ENCODE data around the gene PDE4D.
"Not testable (repeated sequence)": the region's sequence is repeated elsewhere in the genome, so short reads cannot be mapped to it uniquely, and the experiment has no call there.

The PDE4D gene

DNA sequence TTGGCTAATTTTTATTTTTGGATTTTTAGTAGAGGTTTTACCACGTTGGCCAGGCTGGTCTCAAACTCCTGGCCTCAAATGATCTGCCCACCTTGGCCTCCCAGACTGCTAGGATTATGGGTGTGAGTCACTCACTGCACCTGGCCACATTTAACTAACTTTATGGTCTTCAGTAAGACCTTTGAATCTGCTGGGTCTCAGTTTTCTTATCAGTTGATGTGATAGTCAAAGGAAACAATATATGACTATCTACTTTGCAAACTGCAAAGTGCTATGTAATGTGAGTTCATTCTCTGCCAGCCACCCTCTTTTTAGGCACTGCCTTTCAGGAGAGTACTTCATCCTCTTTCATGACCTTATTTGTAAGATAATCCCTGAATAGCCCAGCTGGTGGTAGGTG, 474.7 kb downstream of the PDE4D start:
- no peak for DNase-seq (ENCODE audit: low read depth)

DNA sequence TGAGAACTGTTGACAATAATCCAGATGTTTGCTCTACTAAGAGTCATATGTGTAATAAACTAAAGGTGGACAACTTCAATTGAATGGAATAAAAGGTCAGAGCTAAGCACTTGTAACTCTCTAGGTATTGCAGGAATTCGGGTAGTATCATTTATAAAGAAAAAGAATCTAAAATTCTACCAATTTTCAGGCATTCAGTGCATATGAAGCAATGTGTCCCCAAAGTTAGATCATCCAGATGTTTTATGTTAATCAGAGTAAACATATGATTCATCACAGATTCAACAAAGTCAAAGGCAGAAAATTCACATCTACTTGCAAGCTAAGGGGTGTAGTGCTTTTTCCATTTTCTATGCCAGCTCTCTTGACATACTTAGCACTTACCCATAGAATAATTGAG, 477.1 kb downstream of the PDE4D start:
- DNase-seq (ENCODE audit: low read depth): no peak

DNA sequence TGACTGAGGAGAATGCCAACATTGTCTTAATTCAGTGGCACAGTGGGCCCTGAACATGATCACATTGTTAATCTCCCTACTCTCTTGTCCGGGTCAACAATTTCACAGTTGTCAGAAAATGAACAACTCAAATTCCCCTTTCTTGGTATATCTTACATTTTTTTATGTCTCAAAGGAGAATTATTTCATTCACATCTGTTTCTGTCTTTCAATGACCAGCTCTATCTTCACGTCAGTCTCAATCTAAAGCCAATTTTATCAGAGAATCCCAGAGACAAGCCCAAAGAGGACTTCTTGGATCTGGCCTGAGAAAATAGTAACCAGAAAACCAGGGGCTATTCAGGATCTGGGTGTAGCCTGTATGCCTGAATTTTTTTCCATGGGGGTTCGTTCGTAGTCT, 477.5 kb downstream of the PDE4D start:
- DNase-seq (ENCODE audit: low read depth): no peak

DNA sequence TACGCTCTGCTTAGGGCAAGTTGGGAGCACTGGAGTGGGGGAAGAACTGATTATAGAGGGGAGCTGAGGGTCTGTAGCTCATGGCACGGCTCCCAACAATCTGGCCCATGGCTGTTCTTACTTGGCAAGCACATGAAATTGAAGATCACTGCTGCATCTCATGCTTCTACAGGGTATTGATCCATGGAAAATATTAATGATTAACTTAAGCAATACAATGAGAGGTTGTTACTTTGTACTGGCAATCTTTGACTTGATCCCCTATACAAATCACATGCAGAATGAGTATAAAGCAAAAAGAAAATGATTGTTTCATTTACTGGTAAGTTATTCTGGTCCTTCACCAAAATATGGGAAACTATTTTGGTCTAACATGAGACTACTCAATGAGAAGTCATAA, 481.1 kb downstream of the PDE4D start:
- DNase-seq (ENCODE audit: low read depth): no peak

DNA sequence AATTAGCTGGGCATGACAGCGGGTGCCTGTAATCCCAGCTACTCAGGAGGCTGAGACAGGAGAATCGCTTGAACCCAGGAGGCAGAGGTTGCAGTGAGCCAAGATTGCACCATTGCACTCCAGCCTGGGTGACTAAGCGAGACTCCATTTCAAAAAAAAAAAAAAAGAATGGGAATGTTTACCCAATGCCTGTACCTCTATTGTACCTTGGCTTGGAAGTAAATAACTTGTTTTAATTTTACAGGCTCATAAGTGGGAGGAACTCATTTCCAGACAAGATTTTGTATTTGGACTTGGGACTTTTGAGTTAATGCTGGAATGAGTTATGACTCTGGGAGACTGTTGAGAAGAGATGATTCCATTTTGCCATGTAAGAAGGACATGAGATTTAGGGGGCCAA, 484.5 kb downstream of the PDE4D start:
- DNase-seq (ENCODE audit: low read depth): not testable (repeated sequence)

DNA sequence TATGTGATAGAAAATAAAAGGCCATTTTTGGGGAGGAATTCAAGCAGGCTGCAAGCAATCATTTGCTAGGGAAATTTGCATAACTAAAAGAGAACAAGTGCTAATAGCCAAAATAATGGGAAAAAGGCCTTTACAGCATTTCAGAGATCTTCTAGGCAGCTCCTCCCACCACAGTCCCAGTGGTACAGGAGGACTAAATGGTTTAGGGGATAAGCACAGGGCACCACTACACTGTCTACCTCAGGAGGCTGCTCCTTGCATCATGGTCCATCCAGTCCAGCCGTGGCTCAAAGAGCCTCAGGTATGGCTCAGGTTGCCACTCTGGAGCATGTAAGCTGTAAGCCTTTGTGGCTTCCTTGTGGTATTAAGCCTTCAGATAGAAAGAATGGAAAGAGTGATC, 485.6 kb downstream of the PDE4D start:
- no peak for DNase-seq (ENCODE audit: low read depth)

DNA sequence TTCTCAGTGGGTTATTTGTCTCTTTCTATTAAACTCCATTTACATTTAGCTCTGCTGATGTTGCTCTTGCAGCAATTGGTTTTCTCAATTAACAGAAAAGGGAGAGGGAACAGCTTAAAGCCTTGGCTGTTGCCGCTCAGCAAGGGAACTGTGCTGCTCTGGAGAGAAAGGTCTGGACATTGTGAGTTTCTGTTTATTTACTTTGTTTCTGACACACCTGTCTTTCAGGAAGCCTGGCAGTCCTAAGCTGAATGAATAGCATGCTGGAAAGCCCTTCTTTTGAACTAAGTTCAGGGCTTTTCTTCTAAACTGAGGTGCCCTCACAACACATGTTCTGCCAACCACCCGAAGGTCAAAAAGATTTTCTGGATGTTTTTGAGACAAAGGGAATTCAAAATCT, 491.9 kb downstream of the PDE4D start:
- DNase-seq (ENCODE audit: low read depth): no peak

DNA sequence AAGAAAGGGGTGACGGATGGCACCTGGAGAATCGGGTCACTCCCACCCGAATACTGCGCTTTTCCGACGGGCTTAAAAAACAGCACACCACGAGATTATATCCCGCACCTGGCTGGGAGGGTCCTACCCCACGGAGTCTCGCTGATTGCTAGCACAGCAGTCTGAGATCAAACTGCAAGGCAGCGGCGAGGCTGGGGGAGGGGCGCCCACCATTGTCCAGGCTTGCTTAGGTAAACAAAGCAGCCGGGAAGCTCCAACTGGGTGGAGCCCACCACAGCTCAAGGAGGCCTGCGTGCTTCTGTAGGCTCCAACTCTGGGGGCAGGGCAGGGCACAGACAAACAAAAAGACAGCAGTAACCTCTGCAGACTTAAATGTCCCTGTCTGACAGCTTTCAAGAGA, 498.6 kb downstream of the PDE4D start:
- DNase-seq (ENCODE audit: low read depth): not testable (repeated sequence)

DNA sequence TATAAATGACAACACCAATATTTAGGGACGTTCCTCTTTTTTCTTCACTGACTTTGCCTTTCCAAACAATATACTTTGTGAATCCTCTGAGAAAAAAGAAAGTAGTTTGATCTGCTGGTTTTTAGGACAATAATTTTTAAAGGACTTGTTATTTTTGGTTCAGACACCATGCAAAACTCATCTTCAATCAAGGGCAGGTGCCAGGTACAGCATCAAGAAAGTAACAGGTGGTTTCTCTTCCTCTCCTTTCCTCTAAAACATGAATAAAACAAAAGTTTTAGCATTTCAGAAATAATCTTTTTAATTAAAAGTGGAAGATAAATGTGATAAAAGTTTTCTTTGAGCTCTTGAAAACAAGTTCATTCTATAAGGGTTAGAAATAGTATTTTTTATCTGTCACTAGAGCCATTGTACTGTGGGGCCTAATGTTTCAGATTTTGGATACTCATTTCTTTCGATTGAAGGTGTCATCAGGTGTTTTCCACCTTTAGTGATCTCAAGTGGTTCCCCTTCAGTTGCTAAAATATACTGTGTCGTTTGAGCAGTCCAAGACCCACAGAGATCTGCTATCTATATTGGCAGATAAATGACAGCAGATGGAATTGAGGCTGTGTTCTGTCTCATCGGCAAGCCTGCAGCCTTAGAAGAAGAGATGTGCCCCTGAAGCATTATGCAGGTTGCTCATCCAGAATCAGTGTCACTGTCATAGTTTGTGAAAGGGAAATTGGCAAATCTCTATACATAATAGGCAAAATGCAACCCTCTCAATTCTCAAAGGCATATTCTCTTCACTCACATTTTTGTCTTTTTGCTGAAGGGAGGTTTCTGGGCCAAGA, 499.7 kb downstream of the PDE4D start:
- DNase-seq (ENCODE audit: low read depth): no peak

DNA sequence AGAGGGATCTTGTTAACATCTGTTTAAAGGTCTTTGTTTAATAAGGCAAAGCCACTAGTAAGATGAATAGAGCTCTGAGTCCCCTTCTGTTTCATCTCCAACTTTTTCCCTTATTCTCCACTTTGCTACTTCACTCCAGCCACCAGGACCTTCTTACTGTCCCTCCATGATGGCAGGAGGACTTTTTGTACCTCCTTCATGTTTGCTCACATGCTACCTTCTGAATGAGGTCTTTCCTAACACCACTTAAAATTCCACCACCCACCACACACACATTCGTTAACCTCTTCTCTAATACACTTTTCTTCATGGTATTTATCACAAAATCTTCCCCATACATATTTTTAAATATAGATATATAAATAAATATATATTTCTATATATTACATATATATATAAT, 501.9 kb downstream of the PDE4D start:
- DNase-seq (ENCODE audit: low read depth): no peak

DNA sequence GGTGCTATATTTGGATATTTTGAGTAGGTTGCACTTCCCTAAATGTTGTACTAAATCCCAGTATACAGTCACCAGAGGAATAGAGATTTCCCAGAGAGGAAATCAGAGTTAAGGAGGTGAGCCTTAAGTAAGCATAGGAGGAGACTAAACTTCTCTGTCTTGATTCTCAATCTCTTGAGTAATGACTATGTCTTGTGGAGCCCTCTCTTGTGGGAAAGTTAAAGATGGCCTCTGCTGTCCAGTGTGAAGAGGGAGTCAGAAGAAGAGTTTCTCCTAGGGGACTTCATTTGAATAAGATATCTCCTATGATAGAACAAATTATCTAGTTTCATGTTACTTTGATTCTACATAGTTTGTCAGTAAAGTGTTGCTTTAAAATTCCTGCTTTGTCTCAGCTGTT, 502.5 kb downstream of the PDE4D start:
- no peak for DNase-seq (ENCODE audit: low read depth)

DNA sequence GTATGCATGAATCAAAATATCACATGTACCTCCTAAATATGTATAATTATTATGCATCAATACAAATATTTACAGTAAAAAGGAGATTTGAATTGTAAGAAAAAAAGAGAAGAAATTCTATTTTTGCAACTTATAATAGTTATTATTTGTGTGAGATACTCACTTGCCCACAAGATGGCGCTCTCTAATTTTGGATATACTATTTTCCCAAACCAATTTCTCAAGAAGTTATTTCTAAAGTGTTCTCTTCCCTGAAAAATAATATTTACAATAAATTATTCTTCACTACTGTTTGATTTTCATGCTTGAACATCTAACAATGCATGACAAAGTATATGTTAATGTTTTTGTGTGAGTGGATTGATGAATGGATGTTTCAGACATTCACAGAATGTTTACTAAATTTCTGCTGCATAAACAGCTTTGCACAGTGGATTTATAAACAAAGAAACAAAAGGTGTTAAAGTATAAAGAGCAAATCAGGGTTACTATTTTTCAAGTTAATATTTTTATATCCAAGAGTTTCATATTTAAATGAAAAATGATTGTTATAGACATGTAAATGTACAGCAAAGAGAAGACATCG, 503.4 kb downstream of the PDE4D start:
- DNase-seq (ENCODE audit: low read depth): no peak

DNA sequence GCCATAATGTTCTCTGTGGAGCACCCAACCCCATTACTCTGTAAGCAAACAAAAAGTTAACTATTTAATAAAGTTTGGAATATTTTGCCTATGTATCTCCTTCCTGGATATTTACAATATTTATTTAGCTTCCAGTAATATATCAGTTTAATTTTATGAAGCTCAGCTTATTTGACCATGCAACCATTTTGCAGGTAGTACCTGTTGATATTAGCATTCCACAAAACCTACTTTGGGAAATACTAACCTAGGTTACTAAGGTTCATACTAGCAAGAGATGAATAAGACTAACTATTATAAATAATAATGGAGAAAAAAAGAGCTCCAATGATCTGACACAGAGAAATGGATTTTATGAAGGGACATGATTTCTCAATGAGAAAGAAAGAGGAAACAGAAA, 506.4 kb downstream of the PDE4D start:
- no peak for DNase-seq (ENCODE audit: low read depth)

DNA sequence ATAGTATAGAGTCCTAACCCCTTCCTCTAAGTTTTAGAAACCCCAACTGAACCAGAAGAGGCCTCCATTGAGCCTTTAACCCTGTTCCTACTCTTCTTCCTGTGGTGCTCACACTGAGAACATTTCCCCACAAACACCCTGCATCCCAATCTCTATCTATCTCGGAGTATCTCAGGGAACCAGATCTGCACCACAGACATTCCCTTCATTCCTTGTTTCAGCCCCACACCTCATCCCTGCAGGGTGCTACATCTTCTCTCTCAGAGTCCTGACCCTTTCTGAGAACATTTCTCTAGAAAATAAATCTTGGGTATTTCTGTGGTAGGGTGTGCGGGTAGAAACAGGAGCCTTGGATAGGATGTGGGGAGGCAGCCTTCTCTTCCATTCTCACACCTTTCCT, 507.8 kb downstream of the PDE4D start:
- no peak for DNase-seq (ENCODE audit: low read depth)

DNA sequence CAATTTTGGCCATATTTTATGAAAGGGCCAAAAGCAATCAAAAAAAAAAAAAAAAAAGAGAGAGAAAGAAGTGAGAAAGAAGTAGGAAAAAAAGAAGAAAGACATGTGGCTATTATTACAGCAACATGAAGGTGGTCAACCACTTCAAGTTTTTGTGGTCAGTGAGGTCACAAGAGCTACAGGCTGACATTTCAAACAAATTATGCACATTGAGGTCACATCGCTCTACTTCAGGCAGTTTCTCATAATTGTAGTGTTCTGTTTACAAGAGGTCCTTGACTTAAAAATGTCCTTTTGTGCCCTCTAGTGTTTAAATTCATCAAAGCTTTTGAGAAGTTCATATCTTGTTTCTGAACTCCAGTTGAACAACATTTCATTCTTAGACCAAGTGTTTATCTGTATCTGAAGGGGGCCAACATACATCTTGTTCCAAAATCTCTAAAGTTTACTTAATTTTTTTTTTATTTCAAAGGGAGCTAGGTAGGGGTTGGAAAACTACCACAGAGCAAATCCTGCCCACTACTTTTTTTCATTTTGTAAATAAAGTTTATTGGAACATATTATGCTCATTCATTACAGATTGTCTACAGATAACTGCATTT, 513.1 kb downstream of the PDE4D start:
- no peak for DNase-seq (ENCODE audit: low read depth)

DNA sequence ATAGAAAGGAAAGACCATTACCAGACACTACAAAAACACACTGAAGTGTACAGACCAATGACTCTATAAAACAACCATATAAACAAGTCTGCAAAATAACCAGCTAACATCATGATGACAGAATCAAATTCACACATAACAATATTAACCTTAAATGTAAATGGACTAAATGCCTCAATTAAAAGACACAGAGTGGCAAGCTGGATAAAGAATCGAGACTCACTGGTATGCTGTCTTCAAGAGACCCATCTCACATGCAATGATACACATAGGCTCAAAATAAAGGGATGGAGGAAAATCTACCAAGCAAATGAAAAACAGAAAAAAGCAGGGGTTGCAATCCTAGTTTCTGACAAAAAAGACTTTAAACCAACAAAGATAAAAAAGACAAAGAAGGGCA, 519.5 kb downstream of the PDE4D start:
- DNase-seq (ENCODE audit: low read depth): not testable (repeated sequence)

DNA sequence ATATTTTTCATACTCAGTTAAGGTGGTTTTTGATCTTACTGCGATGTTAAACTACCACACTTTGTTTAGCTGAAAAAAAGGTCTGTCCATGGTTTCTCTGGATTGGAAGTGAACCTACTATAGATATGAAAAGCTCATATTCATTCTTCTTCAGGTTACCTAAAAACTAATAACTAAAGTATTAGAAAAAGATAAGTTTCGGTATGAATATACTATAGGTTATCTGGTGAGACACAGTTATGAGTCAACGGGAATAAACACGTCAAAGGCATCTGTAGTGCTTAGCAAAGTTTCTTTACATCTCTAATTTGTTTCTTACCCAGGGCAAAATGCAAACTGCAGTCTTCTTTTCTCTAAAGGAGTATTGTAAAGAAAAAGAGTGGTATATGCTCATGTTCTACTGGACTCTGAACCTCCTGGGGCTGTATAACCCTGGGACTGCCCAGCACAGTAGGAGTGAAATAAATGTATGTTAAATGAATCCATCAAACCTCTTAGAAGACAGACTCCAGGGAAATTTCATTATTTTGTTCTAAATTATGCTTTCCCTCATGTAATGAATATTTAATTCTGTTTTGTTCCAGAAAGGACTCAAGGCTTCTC, 521.9 kb downstream of the PDE4D start:
- DNase-seq (ENCODE audit: low read depth): no peak

DNA sequence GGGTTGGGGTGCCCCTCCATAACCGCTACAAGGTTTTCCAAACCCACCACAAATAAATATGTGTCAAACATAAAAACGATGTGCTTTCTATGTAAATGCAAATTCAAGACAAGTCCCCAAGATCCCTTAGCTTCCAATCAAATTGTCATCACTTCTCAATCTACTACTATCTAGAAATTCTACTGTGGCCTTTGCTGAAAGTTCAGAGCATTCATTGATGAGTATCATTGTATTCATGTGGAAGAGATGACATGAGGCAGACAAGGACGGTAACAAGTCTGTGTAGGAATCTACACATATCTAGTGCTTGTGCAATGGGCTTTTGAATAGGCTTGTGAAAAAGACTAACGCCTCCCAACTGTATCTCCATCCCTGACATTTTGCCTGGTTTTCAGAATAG, 524.6 kb downstream of the PDE4D start:
- DNase-seq (ENCODE audit: low read depth): no peak

DNA sequence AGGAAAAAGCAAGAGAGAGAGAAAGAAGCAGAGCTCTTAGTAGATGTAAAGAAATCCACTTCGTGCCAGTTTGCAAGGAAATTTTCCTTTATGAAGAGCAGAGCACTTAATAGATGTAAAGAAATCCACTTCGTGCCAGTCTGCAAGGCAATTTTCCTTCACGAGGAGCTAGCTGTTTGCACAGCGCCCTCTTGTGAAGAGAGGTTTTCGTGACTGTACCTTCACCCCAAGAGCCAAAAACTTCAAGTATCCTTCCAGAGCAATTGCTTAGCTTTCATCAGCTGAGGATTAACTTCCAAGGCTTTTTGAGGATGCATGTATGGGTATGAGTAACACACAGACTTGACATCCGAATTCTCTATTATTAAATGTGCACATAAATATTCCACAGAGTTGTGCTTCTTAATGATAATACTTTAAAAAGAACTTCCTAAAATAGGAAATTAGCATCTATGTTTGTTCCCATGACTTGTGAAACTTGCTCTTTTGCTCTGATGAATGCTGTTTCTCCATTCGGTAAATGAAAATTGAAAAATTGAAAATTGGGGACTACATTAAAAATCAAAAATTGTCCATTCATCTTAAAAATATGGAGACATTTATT, 525.6 kb downstream of the PDE4D start:
- DNase-seq (ENCODE audit: low read depth): no peak

DNA sequence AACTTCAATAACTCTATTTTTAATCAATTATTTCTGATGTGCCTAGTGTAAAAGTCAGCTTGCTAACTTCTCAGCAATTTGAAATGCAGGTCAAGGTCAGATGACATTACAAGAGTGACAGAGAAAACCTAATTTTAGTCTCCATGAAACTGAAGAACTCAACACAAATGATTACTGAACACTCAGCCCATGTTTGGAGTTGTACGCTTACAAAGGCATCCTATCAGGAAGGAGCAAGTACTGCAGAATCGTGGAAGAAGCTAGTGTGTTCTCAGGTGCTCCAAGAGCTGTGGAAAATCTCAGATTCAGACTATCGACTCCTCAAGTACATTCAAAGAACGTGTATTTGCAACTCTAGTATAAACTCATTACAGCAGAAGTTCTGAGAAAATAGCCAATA, 526.7 kb downstream of the PDE4D start:
- no peak for DNase-seq (ENCODE audit: low read depth)

DNA sequence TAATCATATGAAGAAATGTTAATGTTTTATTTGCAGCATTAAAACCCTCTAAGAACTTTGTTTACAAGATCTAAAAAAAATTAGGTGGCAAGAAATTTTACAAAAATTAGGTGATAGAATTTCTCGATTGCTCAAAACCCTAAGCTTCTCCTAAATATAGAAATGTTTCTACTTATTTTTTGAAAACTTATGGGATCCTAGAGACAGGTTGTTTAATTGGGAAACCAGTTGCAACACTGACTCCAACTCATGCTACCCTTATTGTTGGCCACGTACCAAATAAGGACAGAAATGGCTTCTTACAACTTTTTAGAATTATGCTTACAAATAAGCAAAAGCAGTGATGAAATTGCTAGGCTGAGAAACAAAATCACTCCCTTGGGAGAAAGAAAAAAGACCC, 531.1 kb downstream of the PDE4D start:
- no peak for DNase-seq (ENCODE audit: low read depth)

DNA sequence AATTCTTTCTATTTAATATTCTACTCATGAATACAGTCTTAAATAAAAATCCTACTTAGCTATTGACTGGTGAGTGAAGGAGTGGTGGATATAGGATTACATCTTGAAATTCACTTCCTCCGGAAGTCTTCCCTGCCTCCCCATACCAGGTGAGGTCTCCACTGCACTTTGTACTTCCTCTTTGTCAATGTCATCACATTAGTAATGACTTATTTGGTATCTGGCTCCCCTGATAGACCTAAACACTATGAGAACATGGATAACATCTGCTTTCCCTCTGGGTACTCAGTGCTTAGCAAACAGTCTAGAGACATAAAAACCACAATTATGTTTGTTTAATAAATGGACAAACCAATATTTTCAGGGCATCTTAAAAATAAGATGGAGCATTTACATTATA, 532.1 kb downstream of the PDE4D start:
- DNase-seq (ENCODE audit: low read depth): no peak

DNA sequence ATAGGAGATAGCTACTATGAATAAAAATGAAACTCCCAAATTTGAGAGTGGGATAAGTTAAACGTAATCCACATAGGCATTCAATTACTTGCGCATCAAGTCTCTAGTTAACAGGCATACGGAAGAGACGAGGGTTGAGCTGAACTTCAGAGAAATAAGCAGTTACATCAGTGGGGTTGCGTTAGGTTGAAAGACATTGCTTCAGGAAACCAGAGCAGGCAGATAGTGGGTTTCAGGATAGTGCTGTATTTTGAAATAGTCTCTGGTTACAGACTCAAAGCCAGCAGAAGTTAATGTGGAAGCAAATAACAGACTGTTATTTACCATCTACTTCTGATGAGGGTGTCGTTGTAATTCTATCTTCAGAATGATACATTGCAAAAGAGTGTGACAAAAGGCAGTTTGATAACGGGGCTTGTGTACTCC, 533.4 kb downstream of the PDE4D start:
- no peak for DNase-seq (ENCODE audit: low read depth)

Measured in activated T-helper 9 cell treated with anti-CD3 and anti-CD28 coated beads, Interleukin-2, amount 50 U/mL, for 16 hours (primary cell).